ENCODE measurements around the gene RASSF9. TPM values are rescaled to one million over a fixed set of nuclear protein-coding genes. Genes with fewer than 3 reads are reported as not detected.

Gene RASSF9
- total RNA-seq, 1 donor from 2014 or later = 0.68 TPM

- H3K36me3 ChIP-seq (ENCODE audit: insufficient read depth, low read length) = no peaks in the 10 kb centered on the region
- no peak overlapping the region for H3K27ac ChIP-seq (ENCODE audit: low read depth, low read length)
- Mint-ChIP-seq H3K9me3 (ENCODE audit: unreplicated experiment) (no peaks in the 10 kb centered on the region), H3K4me3 (ENCODE audit: unreplicated experiment) (no peak overlapping the region), H3K4me1 (ENCODE audit: low read depth, unreplicated experiment) (no peaks in the 10 kb centered on the region), H3K27ac (ENCODE audit: unreplicated experiment) (no peak overlapping the region), H3K36me3 (ENCODE audit: low read depth, unreplicated experiment) (no peaks in the 10 kb centered on the region), H3K27me3 (ENCODE audit: low read depth, unreplicated experiment) (no peaks in the 10 kb centered on the region)
- no peak overlapping the region for H3K4me3 ChIP-seq (ENCODE audit: insufficient read depth, low read depth, low read length)
- H3K79me2 ChIP-seq (ENCODE audit: insufficient read depth, low read length) = no peaks in the 10 kb centered on the region
- no peaks in the 10 kb centered on the region for H3K27me3 ChIP-seq (ENCODE audit: insufficient read depth, low read length)
- H4K20me1 ChIP-seq (ENCODE audit: insufficient read depth, low read length) = no peaks in the 10 kb centered on the region
- TF ChIP-seq, protein P1, sequence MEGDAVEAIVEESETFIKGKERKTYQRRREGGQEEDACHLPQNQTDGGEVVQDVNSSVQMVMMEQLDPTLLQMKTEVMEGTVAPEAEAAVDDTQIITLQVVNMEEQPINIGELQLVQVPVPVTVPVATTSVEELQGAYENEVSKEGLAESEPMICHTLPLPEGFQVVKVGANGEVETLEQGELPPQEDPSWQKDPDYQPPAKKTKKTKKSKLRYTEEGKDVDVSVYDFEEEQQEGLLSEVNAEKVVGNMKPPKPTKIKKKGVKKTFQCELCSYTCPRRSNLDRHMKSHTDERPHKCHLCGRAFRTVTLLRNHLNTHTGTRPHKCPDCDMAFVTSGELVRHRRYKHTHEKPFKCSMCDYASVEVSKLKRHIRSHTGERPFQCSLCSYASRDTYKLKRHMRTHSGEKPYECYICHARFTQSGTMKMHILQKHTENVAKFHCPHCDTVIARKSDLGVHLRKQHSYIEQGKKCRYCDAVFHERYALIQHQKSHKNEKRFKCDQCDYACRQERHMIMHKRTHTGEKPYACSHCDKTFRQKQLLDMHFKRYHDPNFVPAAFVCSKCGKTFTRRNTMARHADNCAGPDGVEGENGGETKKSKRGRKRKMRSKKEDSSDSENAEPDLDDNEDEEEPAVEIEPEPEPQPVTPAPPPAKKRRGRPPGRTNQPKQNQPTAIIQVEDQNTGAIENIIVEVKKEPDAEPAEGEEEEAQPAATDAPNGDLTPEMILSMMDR (IDR thresholded peaks at IDR 0.05; ENCODE audit: insufficient read depth, low read depth, low read length) = no peak
- no peak for TF ChIP-seq EZH2 (IDR thresholded peaks at IDR 0.05; ENCODE audit: insufficient read depth, low read length)
- DNase-seq (ENCODE audit: low read depth) (no peak), FAIRE-seq (no peak)
- H2AFZ ChIP-seq (ENCODE audit: low read depth, low read length) = no peak overlapping the region
- H3K4me2 ChIP-seq (ENCODE audit: low read length) = no peak overlapping the region
- no peak overlapping the region for H3K9ac ChIP-seq (ENCODE audit: low read length)
- H3K4me1 ChIP-seq (ENCODE audit: insufficient read depth, low read length) = no peaks in the 10 kb centered on the region
- H3K9me3 ChIP-seq (ENCODE audit: insufficient read depth, low read depth, low read length) = no peaks in the 10 kb centered on the region
Observed at GRCh38 chr12:85877459-85877858, 41.2 kb upstream of the RASSF9 start.

GRCh38 chr12:85874031-85874461, 37.8 kb upstream of the RASSF9 start, which contains the start of gene NTS:
Gene NTS, plus strand, starts transcription at chr12:85874295. Its CDS starts 109 bp downstream, at chr12:85874404.
- no peak for TF ChIP-seq EZH2 (IDR thresholded peaks at IDR 0.05; ENCODE audit: insufficient read depth, low read length)
- TF ChIP-seq, protein P1 (IDR thresholded peaks at IDR 0.05; ENCODE audit: insufficient read depth, low read depth, low read length) = no peak
- Histone ChIP-seq H2AFZ (ENCODE audit: low read depth, low read length) (peak within 1 kb of the TSS; percentile 49), H3K4me3 (ENCODE audit: insufficient read depth, low read depth, low read length) (no peak within 1 kb of the TSS), H4K20me1 (ENCODE audit: insufficient read depth, low read length) (no peaks in the 10 kb centered on the region), H3K36me3 (ENCODE audit: insufficient read depth, low read length) (no peaks in the 10 kb centered on the region), H3K27ac (ENCODE audit: low read depth, low read length) (no peak within 1 kb of the TSS), H3K27me3 (ENCODE audit: insufficient read depth, low read length) (no peaks in the 10 kb centered on the region), H3K9ac (ENCODE audit: low read length) (peak within 1 kb of the TSS; percentile 10), H3K79me2 (ENCODE audit: insufficient read depth, low read length) (no peaks in the 10 kb centered on the region), H3K9me3 (ENCODE audit: insufficient read depth, low read depth, low read length) (no peaks in the 10 kb centered on the region), H3K4me1 (ENCODE audit: insufficient read depth, low read length) (no peaks in the 10 kb centered on the region), H3K4me2 (ENCODE audit: low read length) (peak within 1 kb of the TSS; percentile 63)
- Mint-ChIP-seq H3K27ac (ENCODE audit: unreplicated experiment) (no peak within 1 kb of the TSS), H3K4me1 (ENCODE audit: low read depth, unreplicated experiment) (no peaks in the 10 kb centered on the region), H3K27me3 (ENCODE audit: low read depth, unreplicated experiment) (no peaks in the 10 kb centered on the region), H3K4me3 (ENCODE audit: unreplicated experiment) (no peak within 1 kb of the TSS), H3K9me3 (ENCODE audit: unreplicated experiment) (no peaks in the 10 kb centered on the region), H3K36me3 (ENCODE audit: low read depth, unreplicated experiment) (no peaks in the 10 kb centered on the region)
- no peak for DNase-seq (ENCODE audit: low read depth)
- no peak for FAIRE-seq

DNA sequence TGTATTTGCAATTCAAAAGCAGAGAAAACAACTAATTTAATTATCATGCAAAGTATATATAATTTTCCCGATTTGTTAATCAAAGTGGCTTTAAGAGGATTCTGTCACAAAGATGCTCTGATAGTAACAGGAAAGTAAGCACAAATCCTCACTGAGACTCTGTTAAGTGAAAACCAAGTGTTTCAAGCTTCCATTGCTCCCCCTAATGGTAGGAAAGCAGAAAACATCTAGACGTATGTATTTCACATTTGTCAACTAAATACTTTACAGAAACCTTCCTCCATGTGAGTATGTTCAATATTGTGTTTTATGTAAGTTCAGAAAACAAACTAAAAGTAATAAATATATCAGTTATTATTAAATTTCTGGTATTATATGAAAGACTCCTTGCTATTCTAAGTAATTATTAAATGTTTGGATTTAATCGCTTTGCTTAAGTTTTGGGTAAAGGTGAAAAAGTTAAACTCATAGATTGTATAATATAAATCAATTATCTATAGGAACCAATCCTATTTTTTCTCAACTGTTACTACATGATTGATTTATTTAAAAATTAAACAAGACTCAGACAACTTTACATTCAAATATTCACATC, 36.4 kb upstream of the RASSF9 start:
- H2AFZ ChIP-seq (ENCODE audit: low read depth, low read length) = no peak overlapping the region
- no peak overlapping the region for H3K9ac ChIP-seq (ENCODE audit: low read length)
- Mint-ChIP-seq H3K27ac (ENCODE audit: unreplicated experiment) (no peak overlapping the region), H3K4me1 (ENCODE audit: low read depth, unreplicated experiment) (no peaks in the 10 kb centered on the region), H3K36me3 (ENCODE audit: low read depth, unreplicated experiment) (no peaks in the 10 kb centered on the region), H3K27me3 (ENCODE audit: low read depth, unreplicated experiment) (no peaks in the 10 kb centered on the region), H3K9me3 (ENCODE audit: unreplicated experiment) (no peaks in the 10 kb centered on the region), H3K4me3 (ENCODE audit: unreplicated experiment) (no peak overlapping the region)
- peak; percentile 74 for FAIRE-seq
- no peaks in the 10 kb centered on the region for H4K20me1 ChIP-seq (ENCODE audit: insufficient read depth, low read length)
- no peak overlapping the region for H3K4me3 ChIP-seq (ENCODE audit: insufficient read depth, low read depth, low read length)
- no peaks in the 10 kb centered on the region for H3K36me3 ChIP-seq (ENCODE audit: insufficient read depth, low read length)
- H3K79me2 ChIP-seq (ENCODE audit: insufficient read depth, low read length) = no peaks in the 10 kb centered on the region
- no peaks in the 10 kb centered on the region for H3K4me1 ChIP-seq (ENCODE audit: insufficient read depth, low read length)
- H3K4me2 ChIP-seq (ENCODE audit: low read length) = no peak overlapping the region
- H3K27ac ChIP-seq (ENCODE audit: low read depth, low read length) = no peak overlapping the region
- H3K27me3 ChIP-seq (ENCODE audit: insufficient read depth, low read length) = no peaks in the 10 kb centered on the region
- TF ChIP-seq EZH2 (IDR thresholded peaks at IDR 0.05; ENCODE audit: insufficient read depth, low read length) = no peak
- TF ChIP-seq, protein P1 (IDR thresholded peaks at IDR 0.05; ENCODE audit: insufficient read depth, low read depth, low read length) = peak; percentile 79
- peak; percentile 37 for DNase-seq (ENCODE audit: low read depth)
- no peaks in the 10 kb centered on the region for H3K9me3 ChIP-seq (ENCODE audit: insufficient read depth, low read depth, low read length)
